ENCODE data around the gene GPC2.

- TF ChIP-seq, protein P1, sequence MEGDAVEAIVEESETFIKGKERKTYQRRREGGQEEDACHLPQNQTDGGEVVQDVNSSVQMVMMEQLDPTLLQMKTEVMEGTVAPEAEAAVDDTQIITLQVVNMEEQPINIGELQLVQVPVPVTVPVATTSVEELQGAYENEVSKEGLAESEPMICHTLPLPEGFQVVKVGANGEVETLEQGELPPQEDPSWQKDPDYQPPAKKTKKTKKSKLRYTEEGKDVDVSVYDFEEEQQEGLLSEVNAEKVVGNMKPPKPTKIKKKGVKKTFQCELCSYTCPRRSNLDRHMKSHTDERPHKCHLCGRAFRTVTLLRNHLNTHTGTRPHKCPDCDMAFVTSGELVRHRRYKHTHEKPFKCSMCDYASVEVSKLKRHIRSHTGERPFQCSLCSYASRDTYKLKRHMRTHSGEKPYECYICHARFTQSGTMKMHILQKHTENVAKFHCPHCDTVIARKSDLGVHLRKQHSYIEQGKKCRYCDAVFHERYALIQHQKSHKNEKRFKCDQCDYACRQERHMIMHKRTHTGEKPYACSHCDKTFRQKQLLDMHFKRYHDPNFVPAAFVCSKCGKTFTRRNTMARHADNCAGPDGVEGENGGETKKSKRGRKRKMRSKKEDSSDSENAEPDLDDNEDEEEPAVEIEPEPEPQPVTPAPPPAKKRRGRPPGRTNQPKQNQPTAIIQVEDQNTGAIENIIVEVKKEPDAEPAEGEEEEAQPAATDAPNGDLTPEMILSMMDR (IDR thresholded peaks at IDR 0.05): no peak
- TF ChIP-seq POLR2A (IDR thresholded peaks at IDR 0.05): no peak
These were observed 2.6 kb downstream of the GPC2 start for GRCh38 chr7:100174582-100174981.
